ENCODE measurements around the gene GDPD4. TPM values are rescaled to one million over a fixed set of nuclear protein-coding genes. Genes with fewer than 3 reads are reported as not detected.

Gene GDPD4
- total and polyA plus RNA-seq, 10 of the 15 experiments (the other 5 are each of a cell fraction or from before 2014, with no cell fraction given) = 0.23 TPM; not detected in 9

DNA sequence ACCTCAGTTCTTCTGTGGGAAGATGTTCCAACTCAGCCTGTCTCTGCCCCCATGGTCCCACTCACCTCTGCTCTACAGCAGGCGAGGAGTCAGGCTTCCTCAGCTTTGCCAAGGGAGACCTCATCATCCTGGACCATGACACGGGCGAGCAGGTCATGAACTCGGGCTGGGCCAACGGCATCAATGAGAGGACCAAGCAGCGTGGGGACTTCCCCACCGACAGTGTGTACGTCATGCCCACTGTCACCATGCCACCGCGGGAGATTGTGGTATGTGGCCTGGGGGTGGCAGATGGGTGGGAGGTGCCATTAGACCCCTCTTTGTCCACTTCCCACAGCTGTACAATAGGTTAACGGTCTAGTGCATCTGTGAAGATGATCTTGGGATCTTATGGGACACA lies 100.1 kb downstream of the GDPD4 start (continued):
- TF ChIP-seq, protein P1, sequence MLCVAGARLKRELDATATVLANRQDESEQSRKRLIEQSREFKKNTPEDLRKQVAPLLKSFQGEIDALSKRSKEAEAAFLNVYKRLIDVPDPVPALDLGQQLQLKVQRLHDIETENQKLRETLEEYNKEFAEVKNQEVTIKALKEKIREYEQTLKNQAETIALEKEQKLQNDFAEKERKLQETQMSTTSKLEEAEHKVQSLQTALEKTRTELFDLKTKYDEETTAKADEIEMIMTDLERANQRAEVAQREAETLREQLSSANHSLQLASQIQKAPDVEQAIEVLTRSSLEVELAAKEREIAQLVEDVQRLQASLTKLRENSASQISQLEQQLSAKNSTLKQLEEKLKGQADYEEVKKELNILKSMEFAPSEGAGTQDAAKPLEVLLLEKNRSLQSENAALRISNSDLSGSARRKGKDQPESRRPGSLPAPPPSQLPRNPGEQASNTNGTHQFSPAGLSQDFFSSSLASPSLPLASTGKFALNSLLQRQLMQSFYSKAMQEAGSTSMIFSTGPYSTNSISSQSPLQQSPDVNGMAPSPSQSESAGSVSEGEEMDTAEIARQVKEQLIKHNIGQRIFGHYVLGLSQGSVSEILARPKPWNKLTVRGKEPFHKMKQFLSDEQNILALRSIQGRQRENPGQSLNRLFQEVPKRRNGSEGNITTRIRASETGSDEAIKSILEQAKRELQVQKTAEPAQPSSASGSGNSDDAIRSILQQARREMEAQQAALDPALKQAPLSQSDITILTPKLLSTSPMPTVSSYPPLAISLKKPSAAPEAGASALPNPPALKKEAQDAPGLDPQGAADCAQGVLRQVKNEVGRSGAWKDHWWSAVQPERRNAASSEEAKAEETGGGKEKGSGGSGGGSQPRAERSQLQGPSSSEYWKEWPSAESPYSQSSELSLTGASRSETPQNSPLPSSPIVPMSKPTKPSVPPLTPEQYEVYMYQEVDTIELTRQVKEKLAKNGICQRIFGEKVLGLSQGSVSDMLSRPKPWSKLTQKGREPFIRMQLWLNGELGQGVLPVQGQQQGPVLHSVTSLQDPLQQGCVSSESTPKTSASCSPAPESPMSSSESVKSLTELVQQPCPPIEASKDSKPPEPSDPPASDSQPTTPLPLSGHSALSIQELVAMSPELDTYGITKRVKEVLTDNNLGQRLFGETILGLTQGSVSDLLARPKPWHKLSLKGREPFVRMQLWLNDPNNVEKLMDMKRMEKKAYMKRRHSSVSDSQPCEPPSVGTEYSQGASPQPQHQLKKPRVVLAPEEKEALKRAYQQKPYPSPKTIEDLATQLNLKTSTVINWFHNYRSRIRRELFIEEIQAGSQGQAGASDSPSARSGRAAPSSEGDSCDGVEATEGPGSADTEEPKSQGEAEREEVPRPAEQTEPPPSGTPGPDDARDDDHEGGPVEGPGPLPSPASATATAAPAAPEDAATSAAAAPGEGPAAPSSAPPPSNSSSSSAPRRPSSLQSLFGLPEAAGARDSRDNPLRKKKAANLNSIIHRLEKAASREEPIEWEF (IDR thresholded peaks at IDR 0.05; ENCODE audit: insufficient replicate concordance, low read depth, low read length) = no peak

- ChIA-PET SMC1A (ENCODE audit: uncharacterized antibody, unreplicated experiment) (no interaction called here), RAD21 (ENCODE audit: unreplicated experiment) (no interaction called here), POLR2A (no interaction called here), CTCF (interaction anchor here (0.9 to 1.2 kb wide), 2 partner anchors 13 to 348 kb away, joined by 3 to 4 read pairs; no protein-coding TSS in a partner anchor)
- Histone ChIP-seq H2AFZ (ENCODE audit: control insufficient read depth, low read depth, low read length) (no peak overlapping the region), H3K27me3 (replicated peaks in 1 of 2; ENCODE audit: control insufficient read depth in 2 of 2, insufficient read depth in 2 of 2, low read length in 1 of 2) (no peaks in the 10 kb centered on the region; a peak in 1 of 4 replicates), H3K4me3 (no peak overlapping the region), H4K20me1 (ENCODE audit: control insufficient read depth, insufficient read depth) (no peaks in the 10 kb centered on the region), H3K9me3 (replicated peaks; ENCODE audit: control insufficient read depth, insufficient read depth, low read length) (no peaks in the 10 kb centered on the region), H3K4me2 (ENCODE audit: control insufficient read depth, insufficient read depth) (no peak overlapping the region), H3K79me2 (ENCODE audit: control insufficient read depth, insufficient read depth, low read length) (no peaks in the 10 kb centered on the region), H3K27ac (ENCODE audit: control insufficient read depth, insufficient read depth) (no peak overlapping the region), H3K4me1 (ENCODE audit: control insufficient read depth, insufficient read depth, low read length) (no peaks in the 10 kb centered on the region), H3K9ac (ENCODE audit: control insufficient read depth, insufficient read depth, low read length) (no peak overlapping the region), H3K36me3 (ENCODE audit: control insufficient read depth in 2 of 2, insufficient read depth in 2 of 2, low read length in 1 of 2) (no peaks in the 10 kb centered on the region)
- DNase-seq (ENCODE audit: low read depth, low spot score) (no peak), ATAC-seq (no peak), FAIRE-seq (no peak)
- BruUV-seq (replicated peaks) = no TSS peak
- WGBS (ENCODE audit: insufficient coverage, insufficient replicate concordance, low lambda C conversion rate, missing lambda C conversion rate) = 31% methylated on average over 11 of the region's 12 CpGs
- intact Hi-C loops (cut with micrococcal nuclease; ENCODE audit: unreplicated experiment) (no loop called here), in situ Hi-C loops (cut with MboI) (no loop called here)
- TF ChIP-seq, protein P2, sequence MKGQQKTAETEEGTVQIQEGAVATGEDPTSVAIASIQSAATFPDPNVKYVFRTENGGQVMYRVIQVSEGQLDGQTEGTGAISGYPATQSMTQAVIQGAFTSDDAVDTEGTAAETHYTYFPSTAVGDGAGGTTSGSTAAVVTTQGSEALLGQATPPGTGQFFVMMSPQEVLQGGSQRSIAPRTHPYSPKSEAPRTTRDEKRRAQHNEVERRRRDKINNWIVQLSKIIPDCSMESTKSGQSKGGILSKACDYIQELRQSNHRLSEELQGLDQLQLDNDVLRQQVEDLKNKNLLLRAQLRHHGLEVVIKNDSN (IDR thresholded peaks at IDR 0.05; ENCODE audit: borderline replicate concordance, extremely low read length, insufficient read depth, low read depth, low read length) = no peak
- TF ChIP-seq GATAD2B (conservative IDR thresholded peaks at IDR 0.05; ENCODE audit: low read depth) (no peak), RFX5 (IDR thresholded peaks at IDR 0.05; ENCODE audit: low read depth, low read length) (no peak), PML (IDR thresholded peaks at IDR 0.05; ENCODE audit: low read length) (no peak), NR2C1 (IDR thresholded peaks at IDR 0.05) (no peak), IRF4 (IDR thresholded peaks at IDR 0.05; ENCODE audit: low read depth, low read length) (no peak)
- TF ChIP-seq, protein P3, sequence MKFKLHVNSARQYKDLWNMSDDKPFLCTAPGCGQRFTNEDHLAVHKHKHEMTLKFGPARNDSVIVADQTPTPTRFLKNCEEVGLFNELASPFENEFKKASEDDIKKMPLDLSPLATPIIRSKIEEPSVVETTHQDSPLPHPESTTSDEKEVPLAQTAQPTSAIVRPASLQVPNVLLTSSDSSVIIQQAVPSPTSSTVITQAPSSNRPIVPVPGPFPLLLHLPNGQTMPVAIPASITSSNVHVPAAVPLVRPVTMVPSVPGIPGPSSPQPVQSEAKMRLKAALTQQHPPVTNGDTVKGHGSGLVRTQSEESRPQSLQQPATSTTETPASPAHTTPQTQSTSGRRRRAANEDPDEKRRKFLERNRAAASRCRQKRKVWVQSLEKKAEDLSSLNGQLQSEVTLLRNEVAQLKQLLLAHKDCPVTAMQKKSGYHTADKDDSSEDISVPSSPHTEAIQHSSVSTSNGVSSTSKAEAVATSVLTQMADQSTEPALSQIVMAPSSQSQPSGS (IDR thresholded peaks at IDR 0.05; ENCODE audit: low read length) = no peak
- TF ChIP-seq, protein P4, sequence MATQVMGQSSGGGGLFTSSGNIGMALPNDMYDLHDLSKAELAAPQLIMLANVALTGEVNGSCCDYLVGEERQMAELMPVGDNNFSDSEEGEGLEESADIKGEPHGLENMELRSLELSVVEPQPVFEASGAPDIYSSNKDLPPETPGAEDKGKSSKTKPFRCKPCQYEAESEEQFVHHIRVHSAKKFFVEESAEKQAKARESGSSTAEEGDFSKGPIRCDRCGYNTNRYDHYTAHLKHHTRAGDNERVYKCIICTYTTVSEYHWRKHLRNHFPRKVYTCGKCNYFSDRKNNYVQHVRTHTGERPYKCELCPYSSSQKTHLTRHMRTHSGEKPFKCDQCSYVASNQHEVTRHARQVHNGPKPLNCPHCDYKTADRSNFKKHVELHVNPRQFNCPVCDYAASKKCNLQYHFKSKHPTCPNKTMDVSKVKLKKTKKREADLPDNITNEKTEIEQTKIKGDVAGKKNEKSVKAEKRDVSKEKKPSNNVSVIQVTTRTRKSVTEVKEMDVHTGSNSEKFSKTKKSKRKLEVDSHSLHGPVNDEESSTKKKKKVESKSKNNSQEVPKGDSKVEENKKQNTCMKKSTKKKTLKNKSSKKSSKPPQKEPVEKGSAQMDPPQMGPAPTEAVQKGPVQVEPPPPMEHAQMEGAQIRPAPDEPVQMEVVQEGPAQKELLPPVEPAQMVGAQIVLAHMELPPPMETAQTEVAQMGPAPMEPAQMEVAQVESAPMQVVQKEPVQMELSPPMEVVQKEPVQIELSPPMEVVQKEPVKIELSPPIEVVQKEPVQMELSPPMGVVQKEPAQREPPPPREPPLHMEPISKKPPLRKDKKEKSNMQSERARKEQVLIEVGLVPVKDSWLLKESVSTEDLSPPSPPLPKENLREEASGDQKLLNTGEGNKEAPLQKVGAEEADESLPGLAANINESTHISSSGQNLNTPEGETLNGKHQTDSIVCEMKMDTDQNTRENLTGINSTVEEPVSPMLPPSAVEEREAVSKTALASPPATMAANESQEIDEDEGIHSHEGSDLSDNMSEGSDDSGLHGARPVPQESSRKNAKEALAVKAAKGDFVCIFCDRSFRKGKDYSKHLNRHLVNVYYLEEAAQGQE (IDR thresholded peaks at IDR 0.05; ENCODE audit: low read depth, low read length) = no peak
Measured at GRCh38 chr11:77200351-77201268, 100.9 kb downstream of the GDPD4 start.

All from GM12878 (cell line).